Sigmoid colon (tissue), 7 donors: ENCODE measurements around the gene GJD3. TPM values are rescaled to one million over a fixed set of nuclear protein-coding genes. Genes with fewer than 3 reads are reported as not detected.

Experiments
- DNase-seq: peaks from one replicate; pipeline ENCODE4 v3.0.0-alpha.2; 2019
- H3K27ac ChIP-seq, 4 donors: fragments of 200-600 bp; sonication (generic); one replicate each; pipeline ENCODE4 v1.5.1; 2016 to 2019; ENCODE audit warnings: mild to moderate bottlenecking in 1 of 4
- H3K27me3 ChIP-seq, 3 donors: fragments of 200-600 bp; sonication (generic); one replicate each; pipeline ENCODE4 v1.5.1; 2019; ENCODE audit warnings: mild to moderate bottlenecking in 1 of 3
- H3K36me3 ChIP-seq, 4 donors: fragments of 200-600 bp; sonication (generic); one replicate each; pipeline ENCODE4 v1.5.1; 2016 to 2019
- H3K4me1 ChIP-seq, 4 donors: fragments of 200-600 bp; sonication (generic); one replicate each; pipeline ENCODE4 v1.5.1; 2017 to 2019
- H3K4me3 ChIP-seq, 4 donors: fragments of 200-600 bp; sonication (generic); one replicate each; pipeline ENCODE4 v1.5.1; 2017 to 2019; ENCODE audit warnings: mild to moderate bottlenecking in 2 of 4, moderate library complexity in 1 of 4
- H3K9me3 ChIP-seq, 4 donors: fragments of 200-600 bp in 3 of 4; sonication (generic) in 3 of 4; one replicate each; pipeline versions ENCODE4 v1.5.1 to v1.6.1; 2013 to 2019
- CTCF ChIP-seq, 4 experiments: fragments of 450-650 bp in 3 of 4; fragments of 200-600 bp in 1 of 4; IDR thresholded peaks; one replicate each; pipeline ENCODE4 v1.5.1; 2016 to 2019; ENCODE audit warnings: antibody characterized with exemption in 4 of 4, mild to moderate bottlenecking in 3 of 4, moderate library complexity in 2 of 4
- EP300 ChIP-seq, 4 donors: sonication (generic); formaldehyde crosslinking; IDR thresholded peaks; one replicate each; pipeline ENCODE4 v1.6.1; 2017; ENCODE audit warnings: antibody characterized with exemption in 4 of 4
- POLR2A ChIP-seq, 2 donors: fragments of 450-650 bp; IDR thresholded peaks; one replicate each; pipeline ENCODE4 v1.6.1; 2016; ENCODE audit warnings: antibody characterized with exemption in 2 of 2, mild to moderate bottlenecking in 2 of 2, moderate library complexity in 2 of 2
- POLR2AphosphoS5 ChIP-seq, 4 donors: sonication (generic); formaldehyde crosslinking; IDR thresholded peaks; one replicate each; pipeline ENCODE4 v1.6.1; 2017; ENCODE audit warnings: antibody characterized with exemption in 4 of 4
- WGBS, 2 donors: extraction: QIAGEN DNeasy Blood & Tissue Kit; methylation state at CpG; one replicate each; pipeline ENCODE4 v1.1.7; 2013; 5-methylcytosine and 5-hydroxymethylcytosine counted together
- intact Hi-C: fragments of 100-400 bp; cut with DNase I; formaldehyde crosslinking; loops from one replicate; pipeline ENCODE4 v1.15.1; 2023
- polyA plus RNA-seq, 3 donors: library from polyadenylated mRNA; stranded (reverse); fragments of 200-250 nt; gene quantifications; one replicate each; pipeline ENCODE4 v1.2.3, GENCODE V29; 2013
- total RNA-seq, 4 donors: library from RNA; depleted of rRNA; stranded (reverse); fragments of >200 nt; gene quantifications; one replicate each; pipeline ENCODE4 v1.1.0, GENCODE V29; 2016
- donor health status: healthy with polysubstance abuse.
- donor health status: Bipolar disorder and iron deficiency.
- donor health status: healthy.

The GJD3 gene
- total and polyA plus RNA-seq, 7 donors, result 0.49 to 2.1 (median 0.64) TPM; not detected in 4

- intact Hi-C loops, result loop anchor here (1.0 to 5.0 kb wide), 2 partner anchors 51 to 137 kb away; partner anchors contain the start of gene WIPF2
- Histone ChIP-seq H3K4me1 (peaks cover 0 to 71% (median 61%) of the 10 kb centered on the region in 4 donors), H3K9me3 (no peaks in the 10 kb centered on the region), H3K4me3 (no peak overlapping the region), H3K27ac (peak overlapping the region in 3 of 4 donors; percentile 44 to 64 (median 51)), H3K36me3 (peaks cover 8 to 54% (median 24%) of the 10 kb centered on the region in 4 donors), H3K27me3 (no peaks in the 10 kb centered on the region)
- 83% methylated on average over 30 of the region's 30 CpGs for WGBS, 2 donors
- TF ChIP-seq POLR2AphosphoS5 (IDR thresholded peaks at IDR 0.05) (no peak), CTCF (IDR thresholded peaks at IDR 0.05) (no peak), POLR2A (IDR thresholded peaks at IDR 0.05) (no peak), EP300 (IDR thresholded peaks at IDR 0.05) (no peak)
- no peak for DNase-seq
Observed at GRCh38 chr17:40354221-40355122, 10.1 kb downstream of the GJD3 start.

GRCh38 chr17:40352779-40353394 lies 11.7 kb downstream of the GJD3 start:
- DNase-seq, result no peak
- peaks cover 8 to 56% (median 24%) of the 10 kb centered on the region in 4 donors for H3K36me3 ChIP-seq

GRCh38 chr17:40352237-40352778 lies 12.2 kb downstream of the GJD3 start:
- intact Hi-C loops, result loop anchor here (5.0 kb wide), 1 partner anchor 135 kb away; the partner anchor contains the start of gene WIPF2
- peaks cover 0 to 80% (median 76%) of the 10 kb centered on the region in 4 donors for H3K4me1 ChIP-seq
- DNase-seq, result no peak
- WGBS, 2 donors, result 69 to 75% methylated on average over 7 of the region's 7 CpGs
- H3K27me3 ChIP-seq, result no peaks in the 10 kb centered on the region
- peak overlapping the region in 2 of 4 donors; percentile 9 to 96 for H3K27ac ChIP-seq
- H3K9me3 ChIP-seq, result no peaks in the 10 kb centered on the region
- peaks cover 8 to 56% (median 24%) of the 10 kb centered on the region in 4 donors for H3K36me3 ChIP-seq
- no peak for TF ChIP-seq POLR2AphosphoS5 (IDR thresholded peaks at IDR 0.05)
- no peak for TF ChIP-seq EP300 (IDR thresholded peaks at IDR 0.05)
- no peak for TF ChIP-seq CTCF (IDR thresholded peaks at IDR 0.05)
- no peak for TF ChIP-seq POLR2A (IDR thresholded peaks at IDR 0.05)
- no peak overlapping the region for H3K4me3 ChIP-seq

More at GRCh38 chr17:40352779-40353394, 11.7 kb downstream of the GJD3 start:
- Histone ChIP-seq H3K4me1 (peaks cover 0 to 76% (median 74%) of the 10 kb centered on the region in 4 donors), H3K9me3 (no peaks in the 10 kb centered on the region), H3K4me3 (no peak overlapping the region), H3K27me3 (no peaks in the 10 kb centered on the region), H3K27ac (no peak overlapping the region)
- intact Hi-C loops, result loop anchor here (5.0 kb wide), 1 partner anchor 136 kb away; the partner anchor contains the start of gene WIPF2
- TF ChIP-seq EP300 (IDR thresholded peaks at IDR 0.05) (no peak), POLR2AphosphoS5 (IDR thresholded peaks at IDR 0.05) (no peak), CTCF (IDR thresholded peaks at IDR 0.05) (no peak), POLR2A (IDR thresholded peaks at IDR 0.05) (no peak)
- WGBS, 2 donors, result 76 to 86% methylated on average over 9 of the region's 9 CpGs

GRCh38 chr17:40351359-40352236 lies 12.9 kb downstream of the GJD3 start:
- Histone ChIP-seq H3K27me3 (no peaks in the 10 kb centered on the region), H3K9me3 (no peaks in the 10 kb centered on the region), H3K27ac (peak overlapping the region; percentile 3 to 96 (median 10)), H3K4me1 (peaks cover 0 to 80% (median 77%) of the 10 kb centered on the region in 4 donors), H3K36me3 (peaks cover 8 to 56% (median 24%) of the 10 kb centered on the region in 4 donors), H3K4me3 (no peak overlapping the region)
- WGBS, 2 donors, result 75 to 83% methylated on average over 27 of the region's 27 CpGs
- DNase-seq, result no peak
- intact Hi-C loops, result loop anchor here (5.0 kb wide), 1 partner anchor 134 kb away; the partner anchor contains the start of gene WIPF2
- TF ChIP-seq POLR2A (IDR thresholded peaks at IDR 0.05), result no peak
- no peak for TF ChIP-seq POLR2AphosphoS5 (IDR thresholded peaks at IDR 0.05)
- no peak for TF ChIP-seq CTCF (IDR thresholded peaks at IDR 0.05)
- no peak for TF ChIP-seq EP300 (IDR thresholded peaks at IDR 0.05)
